NCI-H345 (cell line): Measurements from ENCODE around the gene TRIM10.
"Not testable (repeated sequence)": the region's sequence is repeated elsewhere in the genome, so short reads cannot be mapped to it uniquely, and the experiment has no call there.

Source experiments
- DNase-seq: peaks from one replicate; lab custom pipeline; 2025; lab: John Stamatoyannopoulos, UW

TRIM10 gene

GRCh38 chr6:30152910-30153610 lies 8.0 kb downstream of the TRIM10 start:
- no peak for DNase-seq

GRCh38 chr6:30152016-30152673 lies 8.9 kb downstream of the TRIM10 start:
- DNase-seq, result no peak

GRCh38 chr6:30151580-30151979 lies 9.4 kb downstream of the TRIM10 start:
- no peak for DNase-seq

DNA sequence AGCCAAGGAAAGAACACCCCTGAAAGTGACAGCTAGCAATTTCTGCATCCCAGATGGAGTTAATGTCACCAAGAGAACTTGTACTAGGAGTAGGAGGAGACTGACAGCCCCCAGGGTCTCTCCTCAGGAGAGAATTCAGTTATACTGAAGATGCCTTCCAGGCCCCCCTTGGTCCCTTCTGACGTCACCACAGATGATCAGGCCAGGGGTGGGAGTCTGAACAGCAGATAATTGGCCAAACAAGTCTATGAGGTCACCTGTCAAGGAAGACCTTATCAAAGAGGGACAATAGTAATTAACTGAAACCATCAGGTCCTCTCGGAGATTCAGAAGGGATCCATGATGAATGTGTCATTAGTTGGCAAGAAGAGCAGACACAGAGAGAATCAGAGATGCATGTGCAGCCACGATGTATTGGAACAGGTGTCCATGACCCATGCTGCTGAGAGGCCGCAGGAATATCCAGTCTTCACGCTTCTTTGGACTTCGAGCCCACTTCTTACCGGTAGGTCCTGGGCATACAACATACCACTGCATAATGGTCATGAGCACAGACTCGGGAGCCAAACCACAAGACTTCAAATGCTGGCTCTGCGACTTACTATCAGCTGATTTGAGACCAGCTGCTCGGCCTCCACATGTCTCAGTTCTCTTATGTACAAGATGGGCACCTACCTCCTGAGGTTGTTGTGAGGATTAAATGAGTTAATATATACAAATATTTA lies 10.2 kb downstream of the TRIM10 start:
- DNase-seq, result no peak

DNA sequence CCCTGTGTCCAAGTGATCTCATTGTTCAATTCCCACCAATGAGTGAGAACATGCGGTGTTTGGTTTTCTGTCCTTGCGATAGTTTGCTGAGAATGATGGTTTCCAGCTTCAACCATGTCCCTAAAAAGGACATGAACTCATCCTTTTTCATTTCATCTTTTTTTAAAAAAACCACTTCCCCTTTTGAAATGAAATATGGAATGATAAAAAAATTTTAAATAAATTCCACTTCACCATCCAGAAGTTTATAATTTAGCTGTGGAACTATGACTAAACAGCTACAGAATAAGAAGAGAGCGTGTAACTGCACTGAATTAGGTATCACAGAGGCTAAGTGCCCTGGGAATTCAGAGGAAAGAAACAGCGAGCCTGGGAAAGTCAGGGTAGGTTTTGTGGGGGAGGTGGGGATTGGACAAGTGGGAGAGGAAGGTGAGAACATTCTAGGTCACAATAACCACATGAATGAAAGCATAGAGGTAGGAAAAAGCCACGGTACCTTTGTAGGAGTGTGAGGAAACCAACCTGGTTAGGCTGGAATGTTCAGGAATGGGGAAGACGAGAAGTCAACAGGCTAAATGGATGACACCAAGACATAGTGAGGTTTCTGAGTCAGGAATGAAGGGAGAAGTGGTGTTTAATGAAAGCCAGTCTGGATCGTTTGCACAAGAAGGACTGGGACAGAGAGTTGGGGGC lies 11.0 kb downstream of the TRIM10 start:
- no peak for DNase-seq

DNA sequence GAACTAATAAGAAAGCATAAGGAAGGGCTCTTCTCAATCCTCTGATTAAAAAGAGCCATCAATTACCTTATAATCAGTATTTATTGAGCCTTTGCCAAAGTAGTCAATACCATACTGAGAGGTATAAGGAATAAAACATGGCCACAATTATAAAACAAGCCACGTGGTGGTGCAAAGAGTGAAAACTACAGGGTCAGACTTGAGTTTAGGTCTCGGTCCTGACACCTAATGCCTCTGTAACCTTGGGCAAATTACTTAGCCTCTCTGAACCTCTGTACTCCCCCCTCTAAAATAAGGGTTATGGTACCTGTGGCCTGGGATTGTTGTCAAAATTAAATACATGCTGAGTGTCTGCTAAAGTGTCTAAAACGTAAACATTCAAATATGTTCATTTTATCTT lies 11.8 kb downstream of the TRIM10 start:
- DNase-seq, result no peak

DNA sequence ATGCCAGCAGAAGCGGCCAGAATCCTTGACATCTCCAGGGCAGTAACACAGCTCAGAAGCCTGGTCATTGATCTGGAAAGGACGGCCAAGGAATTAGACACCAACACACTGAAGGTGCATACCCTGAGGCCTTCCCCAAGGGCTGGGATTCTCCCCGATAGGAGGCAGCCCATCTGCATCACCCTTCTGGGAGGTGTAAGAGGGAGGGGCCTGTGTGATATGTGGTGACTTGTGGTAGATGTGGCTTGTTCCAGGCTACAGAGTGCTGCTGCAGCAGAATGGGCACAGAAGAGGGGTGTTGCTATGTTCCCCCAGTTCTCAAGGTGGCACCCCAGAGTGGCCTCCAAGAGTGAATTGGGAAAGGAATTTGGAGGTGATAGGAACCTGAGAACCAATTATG lies 13.9 kb downstream of the TRIM10 start:
- DNase-seq, result no peak

- DNase-seq, result no peak
Observed at GRCh38 chr6:30145818-30146217, 15.2 kb downstream of the TRIM10 start.

DNA sequence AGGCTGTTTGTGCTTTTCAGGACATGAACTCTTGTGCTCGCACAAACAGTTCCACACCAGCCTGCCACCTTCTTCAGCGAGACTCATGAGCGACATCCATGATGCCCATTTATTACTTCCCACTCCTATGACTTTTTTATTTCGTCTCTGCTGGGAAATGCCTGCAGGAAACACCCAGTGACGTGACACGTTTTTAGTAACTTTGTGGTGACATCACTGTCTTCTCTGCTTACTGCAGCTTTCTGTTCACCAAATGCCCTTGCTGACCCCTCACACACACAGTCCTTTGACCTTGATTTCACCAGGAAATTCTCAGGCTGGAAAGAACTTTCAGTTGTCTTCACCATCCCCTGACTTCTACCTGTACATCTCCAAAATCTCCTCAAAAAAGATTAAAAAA lies 16.2 kb downstream of the TRIM10 start:
- no peak for DNase-seq

GRCh38 chr6:30143780-30144179 lies 17.2 kb downstream of the TRIM10 start:
- DNase-seq, result no peak

DNA sequence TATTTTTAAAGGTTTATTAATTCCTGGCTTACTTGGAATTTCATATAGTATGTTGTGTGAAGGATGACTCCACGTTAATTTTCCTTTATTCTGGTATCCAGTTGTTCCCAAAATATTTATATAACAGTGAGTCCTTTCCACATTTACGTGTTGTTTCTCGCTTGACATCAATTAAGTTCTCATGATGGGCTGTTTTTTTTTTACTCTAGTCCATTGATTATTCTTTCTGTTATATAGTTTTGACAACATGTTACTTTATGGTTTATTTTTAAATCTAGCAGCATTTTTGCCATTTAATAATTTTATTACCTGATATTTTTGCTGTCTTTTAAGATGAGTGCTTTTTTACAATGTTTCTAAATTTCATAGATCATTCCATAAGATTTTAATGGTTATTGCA lies 18.3 kb downstream of the TRIM10 start:
- no peak for DNase-seq

DNA sequence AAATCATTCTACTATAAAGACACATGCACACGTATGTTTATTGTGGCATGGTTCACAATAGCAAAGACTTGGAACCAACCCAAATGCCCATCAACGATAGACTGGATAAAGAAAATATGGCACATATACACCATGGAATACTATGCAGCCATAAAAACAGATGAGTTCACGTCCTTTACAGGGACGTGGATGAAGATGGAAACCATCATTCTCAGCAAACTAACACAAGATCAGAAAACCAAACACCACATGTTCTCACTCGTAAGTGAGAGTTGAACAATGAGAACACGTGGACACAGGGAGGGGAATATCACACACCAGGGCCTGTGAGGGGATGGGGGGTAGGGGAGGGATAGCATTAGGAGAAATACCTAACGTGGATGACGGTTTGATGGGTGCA lies 20.8 kb downstream of the TRIM10 start:
- not testable (repeated sequence) for DNase-seq

DNA sequence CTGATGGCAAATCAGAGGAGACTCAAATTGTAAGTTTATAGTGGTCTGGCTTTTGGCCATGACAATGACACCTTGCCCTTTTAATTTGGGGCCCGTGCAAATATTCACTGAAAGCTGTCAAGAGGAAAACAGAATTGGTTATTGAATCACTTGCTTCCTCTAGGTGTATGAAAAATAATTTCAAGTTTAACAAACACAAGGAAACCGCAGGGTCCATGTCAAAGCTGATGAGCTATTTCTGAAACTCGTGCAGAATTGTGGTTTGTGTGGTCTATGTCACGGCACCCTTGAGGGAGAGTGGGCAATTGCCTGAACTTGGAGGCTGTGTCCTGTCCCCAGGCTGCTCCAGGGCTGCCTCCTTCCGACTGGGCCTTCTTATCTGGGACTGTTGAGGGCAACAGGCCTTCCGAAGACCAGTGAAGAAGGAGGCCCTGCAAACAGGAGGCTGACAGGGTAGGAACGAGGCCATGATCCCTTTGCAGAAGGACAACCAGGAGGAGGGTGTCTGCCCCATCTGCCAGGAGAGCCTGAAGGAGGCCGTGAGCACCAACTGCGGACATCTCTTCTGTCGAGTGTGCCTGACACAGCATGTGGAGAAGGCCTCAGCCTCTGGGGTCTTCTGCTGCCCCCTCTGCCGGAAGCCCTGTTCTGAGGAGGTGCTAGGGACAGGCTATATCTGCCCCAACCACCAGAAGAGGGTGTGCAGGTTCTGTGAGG lies 24.3 kb downstream of the TRIM10 start:
- DNase-seq, result no peak

GRCh38 chr6:30135757-30136156 lies 25.3 kb downstream of the TRIM10 start, which contains the start of gene TRIM40:
Gene TRIM40, plus strand, starts transcription at chr6:30136140. Its CDS starts 897 bp downstream, at chr6:30137037.
- DNase-seq, result no peak

DNA sequence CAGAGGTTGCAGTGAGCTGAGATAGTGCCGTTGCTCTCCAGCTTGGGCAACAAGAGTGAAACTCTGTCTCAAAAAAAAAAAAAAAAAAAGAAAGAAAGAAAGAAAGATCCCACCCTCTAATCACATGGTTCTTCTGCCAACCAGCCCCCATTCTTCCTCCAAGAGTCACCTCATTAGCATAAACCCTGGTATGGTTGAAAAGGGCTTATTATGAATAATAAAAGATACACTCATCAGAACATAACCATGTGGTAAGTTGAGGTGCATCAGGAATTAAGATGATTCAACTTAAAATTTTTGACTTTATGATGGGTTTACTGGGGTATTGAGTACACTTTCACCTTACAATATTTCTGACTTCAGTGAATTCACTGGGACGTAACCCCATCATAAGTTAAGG lies 25.9 kb downstream of the TRIM10 start:
- DNase-seq, result no peak

- DNase-seq, result no peak
Observed at GRCh38 chr6:30131947-30132497, 29.0 kb downstream of the TRIM10 start.

GRCh38 chr6:30130887-30131862 lies 29.8 kb downstream of the TRIM10 start:
- peak; percentile 75 for DNase-seq

- no peak for DNase-seq
Observed at GRCh38 chr6:30130179-30130679, 30.8 kb downstream of the TRIM10 start.

DNA sequence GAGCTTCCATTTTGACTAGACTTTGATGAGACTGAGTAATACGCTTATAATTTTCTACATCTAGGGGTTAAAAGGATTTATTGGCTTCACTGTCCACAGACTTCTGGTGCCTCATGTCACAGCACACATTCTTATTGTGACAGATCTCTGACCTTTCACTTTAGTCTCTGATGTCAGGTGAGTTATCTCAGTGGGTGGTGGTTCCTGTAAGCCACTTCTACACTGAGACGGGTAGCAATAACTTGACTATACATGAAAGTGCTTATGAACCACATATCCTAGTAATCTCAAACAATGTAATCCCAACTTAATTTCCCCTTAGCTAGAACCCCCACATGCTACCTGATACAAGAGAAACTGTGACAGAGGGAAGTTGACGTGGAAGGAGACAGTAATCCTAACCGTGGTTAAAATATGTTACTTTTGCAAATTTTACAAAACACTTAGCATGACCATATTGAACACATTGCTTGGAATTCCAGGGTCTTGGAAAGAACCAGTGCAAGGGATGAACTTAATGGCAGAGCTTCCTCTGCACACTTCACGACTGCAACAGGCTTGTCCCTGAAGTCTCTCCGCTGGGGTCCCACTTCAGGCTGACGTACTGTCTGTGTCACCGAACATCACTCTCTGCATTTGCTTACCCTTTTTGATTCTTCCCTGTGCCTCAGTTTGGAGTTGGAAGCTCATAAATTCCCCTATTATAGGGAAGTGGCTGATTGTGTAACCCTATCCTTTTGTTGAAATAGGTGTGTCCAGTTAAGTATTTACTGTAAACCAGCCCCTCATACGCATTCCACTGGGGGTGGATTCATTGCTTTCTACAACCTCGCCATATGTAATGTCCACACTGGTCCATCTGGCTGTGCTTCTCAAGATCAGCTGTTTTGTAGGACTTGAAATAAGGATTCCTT lies 31.5 kb downstream of the TRIM10 start:
- DNase-seq, result no peak
